Adrenal gland (tissue), 5 donors: ENCODE measurements around the gene TEX52.

ENCODE experiments used
- POLR2A ChIP-seq, 2 donors: fragments of 450-650 bp; IDR thresholded peaks; one replicate each; pipeline ENCODE4 v1.6.1; 2017; ENCODE audit warnings: antibody characterized with exemption in 2 of 2, mild to moderate bottlenecking in 2 of 2, moderate library complexity in 1 of 2
- TF ChIP-seq, protein P1 (sequence below), 6 experiments: fragments of 450-650 bp in 4 of 6; fragments of 200-600 bp in 2 of 6; sonication (generic) in 1 of 6; IDR thresholded peaks; 1 replicate in 5 of 6; 2 replicates in 1 of 6; pipeline versions ENCODE4 v1.5.1 to v1.8.0; 2016 to 2021; ENCODE audit warnings: antibody characterized with exemption in 6 of 6, mild to moderate bottlenecking in 2 of 6, moderate library complexity in 1 of 6
- donor health status: DM: no; HTN: no; CAD: no.

DNA sequence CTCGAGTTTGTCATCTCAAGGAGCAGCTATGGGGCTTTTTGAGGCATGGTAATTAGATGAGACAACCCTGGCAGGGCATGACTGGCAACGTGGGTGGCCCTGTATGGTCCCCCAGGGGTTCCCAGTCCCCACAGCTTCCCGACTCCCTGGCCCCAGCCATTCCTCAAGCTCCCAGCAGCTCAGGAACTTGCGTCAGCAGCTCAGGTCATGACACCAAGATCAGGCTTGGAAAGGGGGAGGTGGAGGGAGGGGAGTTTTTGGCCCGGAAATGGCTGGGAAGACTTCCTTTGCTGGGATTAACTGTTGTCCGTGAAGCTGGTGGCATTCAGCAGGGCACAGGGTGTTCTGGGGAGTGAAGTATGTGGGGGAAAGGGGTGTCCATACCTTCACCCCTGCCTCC, 11.6 kb downstream of the TEX52 start:
- TF ChIP-seq, protein P1, sequence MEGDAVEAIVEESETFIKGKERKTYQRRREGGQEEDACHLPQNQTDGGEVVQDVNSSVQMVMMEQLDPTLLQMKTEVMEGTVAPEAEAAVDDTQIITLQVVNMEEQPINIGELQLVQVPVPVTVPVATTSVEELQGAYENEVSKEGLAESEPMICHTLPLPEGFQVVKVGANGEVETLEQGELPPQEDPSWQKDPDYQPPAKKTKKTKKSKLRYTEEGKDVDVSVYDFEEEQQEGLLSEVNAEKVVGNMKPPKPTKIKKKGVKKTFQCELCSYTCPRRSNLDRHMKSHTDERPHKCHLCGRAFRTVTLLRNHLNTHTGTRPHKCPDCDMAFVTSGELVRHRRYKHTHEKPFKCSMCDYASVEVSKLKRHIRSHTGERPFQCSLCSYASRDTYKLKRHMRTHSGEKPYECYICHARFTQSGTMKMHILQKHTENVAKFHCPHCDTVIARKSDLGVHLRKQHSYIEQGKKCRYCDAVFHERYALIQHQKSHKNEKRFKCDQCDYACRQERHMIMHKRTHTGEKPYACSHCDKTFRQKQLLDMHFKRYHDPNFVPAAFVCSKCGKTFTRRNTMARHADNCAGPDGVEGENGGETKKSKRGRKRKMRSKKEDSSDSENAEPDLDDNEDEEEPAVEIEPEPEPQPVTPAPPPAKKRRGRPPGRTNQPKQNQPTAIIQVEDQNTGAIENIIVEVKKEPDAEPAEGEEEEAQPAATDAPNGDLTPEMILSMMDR (IDR thresholded peaks at IDR 0.05) = no peak
- no peak for TF ChIP-seq POLR2A (IDR thresholded peaks at IDR 0.05)
